ENCODE data around the gene NPBWR2.

- no peak for TF ChIP-seq EZH2phosphoT487 (IDR thresholded peaks at IDR 0.05; ENCODE audit: borderline replicate concordance)
- no peak for TF ChIP-seq POLR2A (IDR thresholded peaks at IDR 0.05; ENCODE audit: borderline replicate concordance, extremely low read depth, insufficient read depth, insufficient read length)
- TF ChIP-seq EZH2 (IDR thresholded peaks at IDR 0.05) = no peak
- TF ChIP-seq ZFX (IDR thresholded peaks at IDR 0.05) = no peak
- TF ChIP-seq, protein P1, sequence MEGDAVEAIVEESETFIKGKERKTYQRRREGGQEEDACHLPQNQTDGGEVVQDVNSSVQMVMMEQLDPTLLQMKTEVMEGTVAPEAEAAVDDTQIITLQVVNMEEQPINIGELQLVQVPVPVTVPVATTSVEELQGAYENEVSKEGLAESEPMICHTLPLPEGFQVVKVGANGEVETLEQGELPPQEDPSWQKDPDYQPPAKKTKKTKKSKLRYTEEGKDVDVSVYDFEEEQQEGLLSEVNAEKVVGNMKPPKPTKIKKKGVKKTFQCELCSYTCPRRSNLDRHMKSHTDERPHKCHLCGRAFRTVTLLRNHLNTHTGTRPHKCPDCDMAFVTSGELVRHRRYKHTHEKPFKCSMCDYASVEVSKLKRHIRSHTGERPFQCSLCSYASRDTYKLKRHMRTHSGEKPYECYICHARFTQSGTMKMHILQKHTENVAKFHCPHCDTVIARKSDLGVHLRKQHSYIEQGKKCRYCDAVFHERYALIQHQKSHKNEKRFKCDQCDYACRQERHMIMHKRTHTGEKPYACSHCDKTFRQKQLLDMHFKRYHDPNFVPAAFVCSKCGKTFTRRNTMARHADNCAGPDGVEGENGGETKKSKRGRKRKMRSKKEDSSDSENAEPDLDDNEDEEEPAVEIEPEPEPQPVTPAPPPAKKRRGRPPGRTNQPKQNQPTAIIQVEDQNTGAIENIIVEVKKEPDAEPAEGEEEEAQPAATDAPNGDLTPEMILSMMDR (IDR thresholded peaks at IDR 0.05 in 2 of 3, conservative IDR thresholded peaks at IDR 0.05 in 1 of 3; ENCODE audit: borderline replicate concordance in 1 of 3, insufficient read depth in 1 of 3, low read depth in 2 of 3, low read length in 2 of 3) = no peak
- no peak for TF ChIP-seq POLR2AphosphoS5 (IDR thresholded peaks at IDR 0.05; ENCODE audit: low read depth, low read length)
These were observed 14.2 kb upstream of the NPBWR2 start for GRCh38 chr20:64121586-64121985.
